Skeletal muscle satellite cell (primary cell): ENCODE data around the gene KLHL21.

Experiments
- H3K27me3 ChIP-seq: 2 replicates; pipeline ENCODE4 v1.7.0; 2013; ENCODE audit warnings: low read length; ENCODE audit not compliant: control insufficient read depth, insufficient read depth
- H3K36me3 ChIP-seq: 2 replicates; pipeline ENCODE4 v1.7.0; 2013; ENCODE audit warnings: mild to moderate bottlenecking, control low read depth, low read length; ENCODE audit not compliant: insufficient read depth
- H3K4me1 ChIP-seq: 2 replicates; pipeline ENCODE4 v1.7.0; 2013; ENCODE audit warnings: low read length; ENCODE audit not compliant: control insufficient read depth, insufficient read depth
- H3K4me2 ChIP-seq: 2 replicates; pipeline ENCODE4 v1.7.0; 2013; ENCODE audit warnings: mild to moderate bottlenecking, low read length
- H3K4me3 ChIP-seq: 2 replicates; pipeline ENCODE4 v1.7.0; 2013; ENCODE audit warnings: low read length
- H3K9ac ChIP-seq: 2 replicates; pipeline ENCODE4 v1.7.0; 2013; ENCODE audit warnings: mild to moderate bottlenecking, low read depth, low read length, moderate library complexity
- H3K9me3 ChIP-seq: replicated peaks from 2 replicates; pipeline ENCODE4 v1.7.0; 2013; ENCODE audit warnings: mild to moderate bottlenecking, control low read depth, low read length

KLHL21 gene

DNA sequence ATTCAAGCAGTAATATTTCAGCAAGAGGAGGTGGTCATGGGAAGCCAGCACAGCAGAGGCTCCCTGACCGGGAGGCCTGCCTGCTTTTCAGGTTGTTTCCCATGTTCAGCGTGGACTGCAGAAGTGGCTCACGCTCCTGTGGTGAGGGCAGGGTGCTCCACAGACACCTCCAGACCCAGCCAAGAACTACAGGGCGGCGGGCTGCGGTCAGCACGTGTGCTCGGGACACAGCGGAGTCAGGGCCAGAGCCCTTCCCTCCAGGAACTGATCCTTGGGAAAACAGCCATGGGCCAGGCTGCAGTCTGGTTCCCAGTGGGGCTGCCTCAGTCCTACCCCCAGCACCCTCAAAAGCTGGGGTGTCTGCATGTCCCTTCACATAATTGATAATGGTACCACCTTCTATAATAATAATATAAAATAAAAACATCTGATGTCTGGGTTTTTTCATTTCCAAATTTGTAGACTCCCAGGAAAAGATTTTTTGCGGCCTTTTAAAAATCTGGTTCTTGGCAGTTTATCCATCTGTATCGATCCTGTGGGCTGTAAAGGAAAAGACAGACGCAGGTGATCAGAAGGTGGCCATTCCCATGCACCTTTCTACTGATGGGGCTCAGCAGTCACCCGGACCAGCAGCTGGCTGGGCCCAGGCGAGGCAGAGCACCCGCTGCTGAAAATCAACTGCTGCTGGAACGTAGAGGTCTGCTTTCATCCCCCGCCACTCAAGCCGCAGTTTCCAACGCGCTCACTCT lies 32.7 kb upstream of the KLHL21 start:
- no peaks in the 10 kb centered on the region for H3K9me3 ChIP-seq
- H3K27me3 ChIP-seq = no peaks in the 10 kb centered on the region
- H3K9ac ChIP-seq = no peak overlapping the region
- H3K4me1 ChIP-seq = peaks cover 21% of the 10 kb centered on the region
- no peak overlapping the region for H3K4me2 ChIP-seq
- no peak overlapping the region for H3K4me3 ChIP-seq
- peaks cover 67% of the 10 kb centered on the region for H3K36me3 ChIP-seq

DNA sequence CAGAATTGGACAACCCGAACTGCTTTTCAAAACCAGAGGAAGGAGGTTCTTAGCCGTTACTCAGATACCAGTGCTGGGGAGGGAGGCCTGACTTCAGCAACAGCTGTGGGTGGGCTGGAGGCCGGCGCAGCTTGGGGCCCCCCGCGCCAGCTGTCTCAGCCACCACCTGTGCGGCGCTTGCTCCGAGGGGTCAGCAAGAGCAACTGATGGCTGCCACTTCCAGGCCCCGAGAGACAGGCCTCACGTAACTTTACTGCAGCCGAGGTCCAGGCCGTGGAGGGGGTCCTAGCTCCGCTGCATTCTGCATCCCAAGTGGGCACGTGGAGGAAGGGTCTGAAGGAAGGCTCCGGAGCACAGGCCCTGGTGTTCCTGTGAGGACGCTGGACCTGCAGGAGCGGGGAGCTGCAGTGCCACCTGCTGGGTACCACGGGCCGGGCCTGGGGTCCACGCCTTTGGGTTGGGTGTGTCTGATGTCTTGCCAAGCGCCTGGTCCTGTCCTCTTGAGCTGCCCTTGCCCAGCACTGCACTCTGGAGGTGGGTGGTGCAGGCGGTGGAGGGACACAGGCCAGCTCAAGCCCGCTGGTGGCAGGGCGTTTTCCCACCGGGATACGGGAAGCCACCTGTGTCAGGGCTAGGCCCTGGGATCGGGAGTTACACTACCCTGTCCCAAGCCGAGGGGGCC lies 31.8 kb upstream of the KLHL21 start:
- Histone ChIP-seq H3K4me1 (peaks cover 21% of the 10 kb centered on the region), H3K4me3 (no peak overlapping the region), H3K36me3 (peaks cover 66% of the 10 kb centered on the region), H3K27me3 (no peaks in the 10 kb centered on the region), H3K9ac (no peak overlapping the region), H3K4me2 (no peak overlapping the region), H3K9me3 (no peaks in the 10 kb centered on the region)

DNA sequence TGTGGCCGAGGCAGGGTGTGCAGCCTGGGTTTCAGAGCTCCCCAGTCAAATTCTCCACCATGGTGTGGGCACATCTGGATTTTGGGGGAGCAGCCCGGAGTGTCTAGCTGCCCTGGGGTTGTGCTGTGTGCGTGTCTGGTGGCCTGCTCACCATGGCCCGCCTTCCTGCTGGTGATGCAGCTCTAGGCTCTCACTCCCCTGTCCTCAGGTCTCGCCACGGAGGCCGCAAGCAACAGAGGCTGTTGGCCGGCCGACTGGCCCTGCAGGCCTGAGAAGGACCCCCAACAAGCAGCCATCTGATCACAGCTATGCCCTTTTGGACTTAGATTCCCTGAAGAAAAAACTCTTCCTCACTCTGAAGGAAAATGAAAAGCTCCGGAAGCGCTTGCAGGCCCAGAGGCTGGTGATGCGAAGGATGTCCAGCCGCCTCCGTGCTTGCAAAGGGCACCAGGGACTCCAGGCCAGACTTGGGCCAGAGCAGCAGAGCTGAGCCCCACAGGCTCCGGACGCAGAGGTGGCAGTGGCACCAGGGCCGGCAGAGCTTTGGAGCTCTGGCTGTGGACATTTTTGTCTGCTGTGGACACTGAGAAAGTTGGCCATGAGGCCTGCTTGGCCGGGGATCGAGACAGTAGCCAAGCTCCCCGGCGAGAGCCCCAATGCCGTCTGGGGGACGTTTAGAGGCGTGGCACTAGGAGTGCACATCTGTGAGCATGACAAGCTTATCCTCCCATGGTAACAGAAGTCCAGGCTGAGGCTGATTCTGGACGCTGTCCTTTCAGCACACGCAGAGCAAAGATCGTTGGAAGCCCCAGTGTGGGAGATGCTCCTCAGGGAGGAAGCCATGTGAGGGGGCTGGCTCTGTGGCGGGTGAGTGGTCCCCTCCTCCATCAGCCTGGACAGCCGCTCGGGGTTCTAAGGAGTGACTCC lies 30.2 kb upstream of the KLHL21 start:
- H3K36me3 ChIP-seq = peaks cover 77% of the 10 kb centered on the region
- peaks cover 15% of the 10 kb centered on the region for H3K4me1 ChIP-seq
- H3K4me2 ChIP-seq = no peak overlapping the region
- H3K9ac ChIP-seq = no peak overlapping the region
- no peaks in the 10 kb centered on the region for H3K9me3 ChIP-seq
- H3K27me3 ChIP-seq = no peaks in the 10 kb centered on the region
- H3K4me3 ChIP-seq = no peak overlapping the region

DNA sequence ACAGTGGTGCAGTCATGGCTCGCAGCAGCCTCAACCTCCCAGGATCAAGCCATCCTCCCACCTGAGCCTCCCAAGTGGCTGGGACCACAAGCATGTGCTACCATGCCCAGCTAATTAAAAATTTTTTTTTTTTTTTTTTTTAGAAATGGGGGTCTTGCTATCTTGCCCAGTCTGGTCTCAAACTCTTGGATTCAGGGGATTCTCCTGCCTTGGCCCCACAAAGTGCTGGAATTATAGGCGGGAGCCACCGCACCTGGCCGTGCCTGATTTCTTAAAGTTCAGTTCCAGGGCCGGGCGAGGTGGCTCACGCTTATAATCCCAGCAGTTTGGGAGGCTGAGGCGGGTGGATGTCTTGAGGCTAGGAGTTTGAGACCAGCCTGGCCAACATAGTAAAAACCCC lies 28.4 kb upstream of the KLHL21 start:
- Histone ChIP-seq H3K9ac (no peak overlapping the region), H3K9me3 (no peaks in the 10 kb centered on the region), H3K4me2 (no peak overlapping the region), H3K27me3 (no peaks in the 10 kb centered on the region), H3K4me3 (no peak overlapping the region), H3K36me3 (peaks cover 69% of the 10 kb centered on the region), H3K4me1 (peaks cover 11% of the 10 kb centered on the region)

DNA sequence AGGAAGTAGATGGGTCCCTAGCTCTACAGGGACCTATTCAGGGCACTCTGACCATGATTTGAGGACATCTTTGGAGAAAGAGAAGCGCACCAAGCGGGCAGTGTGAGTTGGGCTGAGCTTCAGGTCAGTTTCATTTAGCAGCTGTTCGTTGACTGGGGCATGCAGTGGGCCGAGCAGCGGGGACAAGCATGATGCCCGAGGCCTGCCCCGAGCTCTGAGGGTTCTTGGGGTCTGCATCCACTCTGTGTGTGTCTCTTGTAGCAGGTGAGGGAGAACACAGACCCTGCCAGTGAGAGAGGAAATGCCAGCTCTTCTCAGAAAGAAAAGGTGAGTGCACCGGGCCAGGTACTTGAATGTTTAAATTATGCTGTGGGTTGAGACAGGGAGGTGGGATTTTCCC lies 27.4 kb upstream of the KLHL21 start:
- Histone ChIP-seq H3K36me3 (peaks cover 59% of the 10 kb centered on the region), H3K9ac (no peak overlapping the region), H3K27me3 (no peaks in the 10 kb centered on the region), H3K4me3 (no peak overlapping the region), H3K4me2 (no peak overlapping the region), H3K9me3 (no peaks in the 10 kb centered on the region), H3K4me1 (peaks cover 12% of the 10 kb centered on the region)

DNA sequence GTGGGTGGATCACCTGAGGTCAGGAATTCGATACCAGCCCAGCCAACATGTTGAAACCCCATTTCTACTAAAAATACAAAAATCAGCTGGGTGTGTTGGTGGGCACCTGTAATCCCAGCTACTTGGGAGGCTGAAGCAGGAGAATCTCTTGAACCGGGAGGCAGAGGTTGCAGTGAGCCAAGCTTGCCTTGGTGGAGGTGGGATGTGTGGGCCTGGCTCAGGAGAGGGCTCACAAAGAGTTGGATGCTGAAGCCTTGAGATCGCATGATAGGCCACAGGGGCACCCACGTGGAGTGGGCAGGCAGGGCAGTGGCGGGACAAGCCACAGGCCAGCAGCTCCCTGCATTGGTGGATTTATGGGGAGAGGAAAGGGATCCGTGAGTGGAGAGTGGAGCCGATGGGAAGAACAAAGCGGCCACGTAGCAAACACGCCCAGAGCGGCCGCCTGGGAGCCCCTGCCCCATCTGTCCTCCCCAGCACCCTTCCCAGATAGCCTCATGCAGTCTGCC lies 26.4 kb upstream of the KLHL21 start:
- no peak overlapping the region for H3K9ac ChIP-seq
- H3K9me3 ChIP-seq = no peaks in the 10 kb centered on the region
- H3K4me3 ChIP-seq = no peak overlapping the region
- H3K4me1 ChIP-seq = peaks cover 18% of the 10 kb centered on the region
- H3K4me2 ChIP-seq = no peak overlapping the region
- H3K36me3 ChIP-seq = peaks cover 51% of the 10 kb centered on the region
- H3K27me3 ChIP-seq = no peaks in the 10 kb centered on the region

DNA sequence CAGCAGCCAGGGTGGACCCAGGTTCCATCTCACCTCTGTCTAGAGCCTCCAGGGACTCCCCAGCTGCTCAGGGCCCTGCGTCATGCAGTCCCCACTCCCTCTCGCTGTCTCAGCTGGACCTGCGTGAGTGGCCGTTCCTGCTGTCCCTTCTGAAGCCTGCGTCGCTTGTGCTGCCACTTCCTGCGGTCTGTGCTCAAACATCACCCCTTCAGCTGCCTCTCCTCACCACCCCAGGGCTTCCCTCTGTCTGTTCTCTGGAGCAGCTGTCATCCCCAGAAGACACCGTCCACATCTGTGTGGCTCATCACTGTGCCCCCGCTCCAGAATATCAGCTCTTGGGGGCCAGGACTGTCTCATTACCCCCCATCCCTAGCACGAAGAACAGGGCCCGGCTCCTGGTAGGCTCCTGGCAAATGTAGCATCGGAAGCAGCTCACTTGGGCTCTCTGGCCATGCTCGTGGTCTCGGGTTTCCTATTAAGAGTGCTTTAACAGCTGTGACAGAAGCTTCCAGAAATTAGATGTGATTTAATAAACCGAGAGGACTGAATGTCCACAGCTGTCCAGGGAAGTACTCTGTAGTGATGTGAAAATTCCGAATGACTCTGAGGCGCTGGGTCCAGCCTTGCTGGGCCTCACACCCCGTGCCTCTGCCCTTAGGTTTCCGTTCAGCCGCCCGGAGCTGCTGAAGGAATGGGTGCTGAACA lies 25.3 kb upstream of the KLHL21 start:
- Histone ChIP-seq H3K9me3 (no peaks in the 10 kb centered on the region), H3K4me3 (no peak overlapping the region), H3K4me1 (peaks cover 18% of the 10 kb centered on the region), H3K4me2 (peak overlapping the region; percentile 26), H3K27me3 (no peaks in the 10 kb centered on the region), H3K9ac (no peak overlapping the region), H3K36me3 (peaks cover 51% of the 10 kb centered on the region)

DNA sequence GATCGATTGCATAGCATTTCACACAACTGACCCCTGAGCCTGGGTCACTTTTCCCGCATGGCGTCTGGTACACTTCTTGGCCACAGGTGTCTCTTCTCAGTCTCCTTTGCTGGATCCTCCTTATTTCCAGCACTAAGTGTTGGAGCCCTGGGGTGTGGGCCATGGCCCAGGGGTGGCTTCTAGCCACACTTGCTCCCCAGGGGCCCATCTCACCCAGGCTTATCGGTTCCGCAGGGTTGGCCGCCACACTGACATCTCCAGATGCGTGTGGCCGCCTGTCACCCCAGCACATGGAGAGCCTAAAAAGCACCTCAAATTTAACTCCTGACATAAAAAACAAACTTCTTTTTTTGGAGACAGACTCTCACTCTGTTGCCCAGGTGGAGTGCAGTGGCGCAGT lies 24.4 kb upstream of the KLHL21 start:
- Histone ChIP-seq H3K4me2 (no peak overlapping the region), H3K36me3 (peaks cover 51% of the 10 kb centered on the region), H3K27me3 (no peaks in the 10 kb centered on the region), H3K4me1 (peaks cover 18% of the 10 kb centered on the region), H3K9me3 (no peaks in the 10 kb centered on the region), H3K9ac (no peak overlapping the region), H3K4me3 (no peak overlapping the region)

DNA sequence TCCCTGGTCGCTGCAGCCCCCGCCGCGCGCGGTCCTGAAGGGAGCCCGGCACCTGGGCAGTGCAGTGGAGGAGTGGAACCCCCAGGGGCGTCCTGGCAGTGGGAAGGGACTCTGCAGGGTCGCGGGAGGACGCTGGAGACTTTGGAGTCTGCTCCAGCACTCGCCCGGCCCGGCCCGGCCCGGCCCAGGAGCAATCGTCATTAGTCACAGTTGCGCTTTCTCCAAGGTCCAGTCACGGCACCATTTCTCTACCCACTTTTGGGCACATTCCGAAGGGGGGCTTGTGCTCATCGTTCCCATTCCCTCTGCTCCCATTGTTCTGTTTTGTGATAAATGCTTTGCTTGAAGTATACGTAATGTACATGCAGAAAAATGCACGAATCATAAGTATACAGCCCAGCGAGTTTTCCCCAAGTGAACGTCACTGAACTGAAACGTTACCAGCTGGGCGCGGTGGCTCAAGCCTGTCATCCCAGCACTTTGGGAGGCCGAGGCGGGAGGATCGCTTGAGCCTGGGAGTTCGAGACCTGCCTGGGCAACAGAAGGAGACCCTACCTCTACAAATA lies 23.0 kb upstream of the KLHL21 start:
- H3K4me3 ChIP-seq = peak overlapping the region; percentile 90
- peak overlapping the region; percentile 91 for H3K9ac ChIP-seq
- H3K4me2 ChIP-seq = peak overlapping the region; percentile 88
- H3K36me3 ChIP-seq = peaks cover 61% of the 10 kb centered on the region
- no peaks in the 10 kb centered on the region for H3K9me3 ChIP-seq
- H3K27me3 ChIP-seq = no peaks in the 10 kb centered on the region
- H3K4me1 ChIP-seq = peaks cover 18% of the 10 kb centered on the region

DNA sequence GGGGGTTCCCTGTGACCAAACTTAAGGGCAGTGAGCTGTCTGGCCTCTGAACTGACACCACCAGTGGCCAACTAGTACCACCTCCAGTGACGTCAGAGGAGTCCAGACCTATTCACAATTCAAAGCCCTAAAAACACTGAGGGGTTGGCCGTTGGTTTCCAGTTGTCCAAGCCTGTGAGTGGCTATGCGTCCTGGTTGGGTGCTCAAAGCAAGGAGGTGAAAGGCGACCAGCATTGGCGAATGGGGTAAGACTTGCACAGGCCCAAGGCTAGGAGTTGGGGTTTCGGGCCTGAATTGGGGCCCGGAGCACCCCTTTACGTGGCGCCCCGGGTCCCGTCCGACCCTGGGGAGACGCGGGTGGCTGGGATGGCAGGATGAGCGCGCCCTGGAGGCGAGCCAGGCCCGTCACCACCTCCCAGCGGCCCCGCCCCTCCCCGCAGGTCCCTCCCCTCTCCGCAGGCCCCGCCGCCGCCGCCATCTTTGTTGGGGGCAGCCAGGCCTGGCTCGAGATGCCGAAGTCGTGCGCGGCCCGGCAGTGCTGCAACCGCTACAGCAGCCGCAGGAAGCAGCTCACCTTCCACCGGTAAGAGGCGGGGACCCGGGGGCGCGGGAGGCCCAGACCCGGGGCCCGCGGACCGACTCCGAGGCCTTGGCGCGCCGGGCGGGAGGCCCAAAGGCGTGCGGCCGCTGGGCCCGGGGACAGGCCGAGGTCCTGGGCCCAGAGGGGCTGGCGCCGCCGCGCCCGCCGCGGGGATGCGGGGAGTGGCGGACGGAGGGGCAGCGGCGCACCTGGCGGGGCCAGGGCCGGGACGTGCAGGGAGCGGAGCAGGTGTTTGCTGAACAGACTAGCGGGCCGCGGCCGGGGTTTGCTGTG lies 22.3 kb upstream of the KLHL21 start, which contains the start of gene THAP3:
Gene THAP3 (plus strand): TSS at position 159 of the 874 bp plus-strand sequence. CDS start 351 bp downstream, at position 510.
- H3K9ac ChIP-seq = peak within 1 kb of the TSS; percentile 91
- peak within 1 kb of the TSS; percentile 90 for H3K4me3 ChIP-seq
- H3K4me2 ChIP-seq = peak within 1 kb of the TSS; percentile 88
- no peaks in the 10 kb centered on the region for H3K27me3 ChIP-seq
- H3K4me1 ChIP-seq = peaks cover 18% of the 10 kb centered on the region
- H3K36me3 ChIP-seq = peaks cover 63% of the 10 kb centered on the region
- H3K9me3 ChIP-seq = no peaks in the 10 kb centered on the region
